OCI-LY7 (cell line): Measurements from ENCODE around the gene IDH2.
"Not testable (repeated sequence)": the region's sequence is repeated elsewhere in the genome, so short reads cannot be mapped to it uniquely, and the experiment has no call there.

Experiments
- CTCF ChIP-seq: fragments of 200-600 bp; sonication (generic); conservative IDR thresholded peaks from 2 replicates; pipeline ENCODE4 v1.5.1; 2014; ENCODE audit warnings: mild to moderate bottlenecking, antibody characterized with exemption, low read length, moderate library complexity, mixed read lengths
- EZH2phosphoT487 ChIP-seq: fragments of 200-600 bp; sonication (generic); IDR thresholded peaks from 2 replicates; pipeline ENCODE4 v1.6.1; 2018; ENCODE audit warnings: low read depth, borderline replicate concordance, mild to moderate bottlenecking, mixed run types, antibody characterized with exemption, low read length, moderate library complexity, mixed read lengths

GRCh38 chr15:90108038-90108437, 5.8 kb upstream of the IDH2 start:
- not testable (repeated sequence) for TF ChIP-seq CTCF, EZH2phosphoT487
